Suprapubic skin (tissue), 3 donors: ENCODE results near the gene GNLY.

ENCODE experiments used
- POLR2AphosphoS5 ChIP-seq, 3 donors: sonication (generic); formaldehyde crosslinking; IDR thresholded peaks; one replicate each; pipeline ENCODE4 v1.6.1; 2017; ENCODE audit warnings: antibody characterized with exemption in 3 of 3
- TF ChIP-seq, protein P1 (sequence below), 2 donors: fragments of 200-600 bp in 1 of 2; fragments of 450-650 bp in 1 of 2; sonication (generic) in 1 of 2; IDR thresholded peaks; one replicate each; pipeline ENCODE4 v1.5.1; 2016 to 2019; ENCODE audit warnings: antibody characterized with exemption in 2 of 2, mild to moderate bottlenecking in 1 of 2, moderate library complexity in 1 of 2

DNA sequence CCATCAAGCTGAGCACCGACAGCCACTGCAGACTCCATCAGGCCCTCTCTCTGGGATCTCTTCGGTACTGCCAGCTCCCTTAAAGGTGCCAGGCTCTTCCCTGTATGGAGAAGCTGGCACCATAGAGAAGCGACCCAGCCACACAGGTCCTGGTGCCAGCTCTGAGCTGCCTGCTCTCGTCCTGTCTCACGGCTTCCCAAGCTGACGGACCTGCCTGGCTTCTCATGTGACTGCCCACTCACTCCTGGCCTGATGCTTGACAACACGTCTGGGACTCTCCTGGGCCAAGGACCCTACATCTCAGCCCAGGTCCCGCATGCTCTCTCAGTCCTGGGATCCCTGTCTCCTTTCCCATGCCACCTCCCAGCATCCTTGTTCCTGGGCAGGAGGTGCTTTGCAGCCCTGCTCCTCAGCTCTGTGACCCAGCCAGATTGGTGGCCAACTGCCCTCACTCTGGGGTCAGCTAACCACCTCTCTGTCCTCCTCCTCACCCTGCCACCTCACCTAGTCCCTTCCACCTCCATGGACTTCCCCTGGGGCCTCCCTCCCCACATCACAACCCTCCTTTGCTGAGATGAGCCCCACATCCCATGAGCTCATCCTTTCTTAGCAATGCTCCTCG, 47.2 kb downstream of the GNLY start:
- TF ChIP-seq, protein P1, sequence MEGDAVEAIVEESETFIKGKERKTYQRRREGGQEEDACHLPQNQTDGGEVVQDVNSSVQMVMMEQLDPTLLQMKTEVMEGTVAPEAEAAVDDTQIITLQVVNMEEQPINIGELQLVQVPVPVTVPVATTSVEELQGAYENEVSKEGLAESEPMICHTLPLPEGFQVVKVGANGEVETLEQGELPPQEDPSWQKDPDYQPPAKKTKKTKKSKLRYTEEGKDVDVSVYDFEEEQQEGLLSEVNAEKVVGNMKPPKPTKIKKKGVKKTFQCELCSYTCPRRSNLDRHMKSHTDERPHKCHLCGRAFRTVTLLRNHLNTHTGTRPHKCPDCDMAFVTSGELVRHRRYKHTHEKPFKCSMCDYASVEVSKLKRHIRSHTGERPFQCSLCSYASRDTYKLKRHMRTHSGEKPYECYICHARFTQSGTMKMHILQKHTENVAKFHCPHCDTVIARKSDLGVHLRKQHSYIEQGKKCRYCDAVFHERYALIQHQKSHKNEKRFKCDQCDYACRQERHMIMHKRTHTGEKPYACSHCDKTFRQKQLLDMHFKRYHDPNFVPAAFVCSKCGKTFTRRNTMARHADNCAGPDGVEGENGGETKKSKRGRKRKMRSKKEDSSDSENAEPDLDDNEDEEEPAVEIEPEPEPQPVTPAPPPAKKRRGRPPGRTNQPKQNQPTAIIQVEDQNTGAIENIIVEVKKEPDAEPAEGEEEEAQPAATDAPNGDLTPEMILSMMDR (IDR thresholded peaks at IDR 0.05) = no peak
- TF ChIP-seq POLR2AphosphoS5 (IDR thresholded peaks at IDR 0.05) = no peak
